ENCODE measurements around the gene SCGB1C1.

GRCh38 chr11:241634-242033 is 48.8 kb downstream of the SCGB1C1 start:
- no peak for TF ChIP-seq CTCF (IDR thresholded peaks at IDR 0.05)
- no peak for TF ChIP-seq POLR2A (IDR thresholded peaks at IDR 0.05)

Measured in ovary (tissue), 3 donors.